Mammary epithelial cell (primary cell): ENCODE measurements around the gene ZDHHC12.
"Not testable (repeated sequence)": the region's sequence is repeated elsewhere in the genome, so short reads cannot be mapped to it uniquely, and the experiment has no call there.

ENCODE experiments used
- CTCF ChIP-seq, 2 donors: IDR thresholded peaks in 1 of 2; conservative IDR thresholded peaks in 1 of 2; 2 replicates each; pipeline ENCODE4 v1.5.1; 2011 to 2012; ENCODE audit warnings: inconsistent platforms in 2 of 2, low read length in 2 of 2, mild to moderate bottlenecking in 2 of 2, control low read depth in 1 of 2, low read depth in 1 of 2; ENCODE audit not compliant: insufficient read depth in 1 of 2; ENCODE audit errors: extremely low read depth in 1 of 2
- EZH2 ChIP-seq: IDR thresholded peaks from 2 replicates; pipeline ENCODE4 v1.6.1; 2012; ENCODE audit warnings: low read length, inconsistent platforms, borderline replicate concordance

- TF ChIP-seq CTCF (conservative IDR thresholded peaks at IDR 0.05 in 1 of 2, IDR thresholded peaks at IDR 0.05 in 1 of 2; ENCODE audit: extremely low read depth in 1 of 2, insufficient read depth in 1 of 2, low read depth in 1 of 2, low read length in 2 of 2); EZH2: not testable (repeated sequence)
These were observed 24.7 kb downstream of the ZDHHC12 start for GRCh38 chr9:128699096-128699795.
